GM12874 (cell line): ENCODE measurements around the gene SLC2A13.

ENCODE experiments used
- CTCF ChIP-seq: IDR thresholded peaks from 2 replicates; pipeline ENCODE4 v1.5.1; 2011; ENCODE audit warnings: low read depth, mild to moderate bottlenecking, control low read depth, low read length, moderate library complexity; ENCODE audit not compliant: insufficient read depth

The SLC2A13 gene

DNA sequence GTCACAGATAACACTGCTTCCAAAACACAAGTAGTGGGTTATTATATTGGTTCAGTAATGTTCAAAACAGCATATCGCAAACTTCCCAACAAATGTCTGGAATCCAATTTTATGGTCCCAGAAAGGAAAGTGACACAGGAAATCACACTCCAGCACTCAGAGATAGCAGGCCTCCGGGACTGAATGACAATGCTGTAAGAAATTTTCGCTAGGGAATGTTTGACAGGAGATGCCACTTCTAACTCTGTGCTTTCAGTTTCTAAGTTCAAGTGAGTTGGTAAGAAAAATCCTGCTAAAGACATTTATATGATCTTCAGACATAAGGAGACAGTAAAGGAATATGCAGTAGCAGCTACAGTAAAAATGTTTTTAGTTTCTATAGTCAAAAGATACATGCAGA lies 93.2 kb downstream of the SLC2A13 start:
- no peak for TF ChIP-seq CTCF

GRCh38 chr12:40011775-40012129 lies 94.1 kb downstream of the SLC2A13 start:
- no peak for TF ChIP-seq CTCF

DNA sequence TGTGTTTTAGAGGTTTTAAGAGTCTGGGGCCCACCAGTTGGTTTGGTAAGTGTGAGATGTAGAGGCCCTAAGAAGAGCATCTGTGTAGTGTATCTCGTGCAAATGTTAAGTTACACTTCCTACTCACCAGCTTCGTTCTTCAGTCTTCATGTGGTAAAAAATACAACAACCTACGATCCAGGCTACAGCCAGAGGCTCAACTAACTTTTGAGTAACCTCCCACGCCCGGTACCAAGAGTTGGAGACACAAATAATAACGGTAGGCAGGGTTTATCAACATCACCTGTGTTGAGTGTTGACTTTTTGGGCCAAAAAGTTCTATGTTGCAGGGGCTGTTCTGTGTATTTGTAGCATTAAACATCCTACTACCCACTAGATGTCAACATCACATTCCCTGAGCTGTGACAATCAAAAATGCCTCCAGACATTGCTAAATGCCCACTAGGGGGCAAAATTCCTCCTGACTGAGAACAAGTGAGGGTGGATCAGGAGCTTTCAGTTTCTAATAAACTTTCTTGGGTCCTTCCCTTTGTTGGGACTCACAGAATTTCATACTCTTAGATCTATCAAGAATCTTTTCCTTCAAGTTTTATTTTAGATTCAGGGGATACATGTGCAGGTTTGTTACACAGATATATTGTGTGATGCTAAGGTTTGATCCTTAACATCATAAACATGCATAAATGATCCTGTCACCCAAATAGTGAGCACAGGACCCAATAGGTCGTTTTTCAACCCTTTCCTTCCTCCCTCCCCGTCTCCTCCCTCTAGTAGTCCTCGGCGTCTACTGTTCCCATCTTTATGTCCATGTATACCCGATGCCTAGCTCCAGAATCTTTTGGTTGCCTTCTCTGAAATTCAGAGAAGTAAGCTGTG lies 94.7 kb downstream of the SLC2A13 start:
- peak; percentile 72 for TF ChIP-seq CTCF

- TF ChIP-seq CTCF = no peak
These were observed 103.4 kb downstream of the SLC2A13 start for GRCh38 chr12:40002178-40003169.

DNA sequence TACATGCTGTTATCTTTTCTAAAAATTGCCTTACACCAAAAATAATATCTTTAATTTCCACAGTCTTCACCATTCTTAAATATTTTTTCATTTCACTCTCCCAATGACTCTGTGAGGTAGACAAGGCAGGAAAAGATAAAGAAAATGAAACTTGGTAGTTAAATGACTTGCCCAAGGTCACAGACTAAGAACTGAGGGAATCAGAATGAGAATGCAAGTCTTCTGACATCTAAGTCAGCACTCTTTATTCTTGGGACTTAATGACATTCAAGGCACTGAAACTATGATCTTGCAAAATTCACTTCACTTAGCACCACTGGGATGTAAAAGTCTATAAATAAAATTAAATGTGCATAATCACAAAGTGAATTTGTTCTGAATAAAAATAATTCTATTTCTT lies 104.5 kb downstream of the SLC2A13 start:
- no peak for TF ChIP-seq CTCF

- no peak for TF ChIP-seq CTCF
These were observed 105.0 kb downstream of the SLC2A13 start for GRCh38 chr12:40000884-40001283.

DNA sequence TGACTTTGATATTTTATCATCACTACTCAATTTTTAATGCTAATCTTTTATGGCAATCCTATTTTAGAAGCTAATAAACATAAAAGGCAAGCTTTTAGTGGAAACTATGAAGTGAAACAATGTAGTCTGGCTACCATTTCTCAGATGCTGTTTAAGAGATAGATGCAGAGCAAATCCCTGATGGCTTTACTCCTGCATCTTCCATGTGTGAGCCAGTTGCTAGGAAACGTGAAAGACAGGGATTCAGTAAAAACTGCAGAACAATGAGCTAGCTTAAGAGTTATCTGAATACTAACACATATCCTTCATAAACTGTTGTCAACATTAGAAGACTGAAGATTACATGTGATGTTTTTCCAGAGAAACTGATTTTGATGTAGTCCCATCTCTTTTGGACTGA lies 112.6 kb downstream of the SLC2A13 start:
- TF ChIP-seq CTCF = no peak
